SK-N-MC (cell line): ENCODE measurements around the gene NR2F1-AS1.
A peak's percentile ranks its signal among the peaks of the same experiment; 100 is the strongest.

ENCODE experiments used
- DNase-seq: peaks from one replicate; pipeline ENCODE4 v3.0.0-alpha.2; 2011; ENCODE audit warnings: low read depth, low spot score
- H3K27ac ChIP-seq: fragments of 200-600 bp; sonication (generic); 2 replicates; pipeline ENCODE4 v1.5.1; 2016; ENCODE audit warnings: mixed run types
- H3K36me3 ChIP-seq: fragments of 200-600 bp; sonication (generic); 2 replicates; pipeline ENCODE4 v1.6.1; 2017; ENCODE audit warnings: antibody characterized with exemption, low read length, mixed read lengths; ENCODE audit not compliant: insufficient read depth
- H3K4me3 ChIP-seq: fragments of 200-600 bp; sonication (generic); 2 replicates; pipeline ENCODE4 v1.5.1; 2016
- H3K9ac ChIP-seq: fragments of 200-600 bp; sonication (generic); 2 replicates; pipeline ENCODE4 v1.8.0; 2017; ENCODE audit warnings: mixed run types, mixed read lengths; ENCODE audit not compliant: insufficient read length
- H3K9me3 ChIP-seq: fragments of 200-600 bp; sonication (generic); 2 replicates; pipeline ENCODE4 v1.6.1; 2017; ENCODE audit warnings: low read depth, mild to moderate bottlenecking, antibody characterized with exemption, low read length, moderate library complexity, mixed read lengths
- EZH2 ChIP-seq: fragments of 200-600 bp; sonication (generic); IDR thresholded peaks from one replicate; pipeline ENCODE4 v1.6.1; 2017; ENCODE audit warnings: antibody characterized with exemption
- FOXP2 ChIP-seq: optimal IDR thresholded peaks from 2 replicates; pipeline ENCODE3; 2011; ENCODE audit warnings: mild to moderate bottlenecking, moderate library complexity; ENCODE audit not compliant: insufficient read depth; ENCODE audit errors: extremely low read length, control extremely low read depth
- POLR2AphosphoS5 ChIP-seq: IDR thresholded peaks from 2 replicates; pipeline ENCODE4 v1.6.1; 2012; ENCODE audit warnings: mild to moderate bottlenecking, low read depth, low read length, borderline replicate concordance

The NR2F1-AS1 gene

DNA sequence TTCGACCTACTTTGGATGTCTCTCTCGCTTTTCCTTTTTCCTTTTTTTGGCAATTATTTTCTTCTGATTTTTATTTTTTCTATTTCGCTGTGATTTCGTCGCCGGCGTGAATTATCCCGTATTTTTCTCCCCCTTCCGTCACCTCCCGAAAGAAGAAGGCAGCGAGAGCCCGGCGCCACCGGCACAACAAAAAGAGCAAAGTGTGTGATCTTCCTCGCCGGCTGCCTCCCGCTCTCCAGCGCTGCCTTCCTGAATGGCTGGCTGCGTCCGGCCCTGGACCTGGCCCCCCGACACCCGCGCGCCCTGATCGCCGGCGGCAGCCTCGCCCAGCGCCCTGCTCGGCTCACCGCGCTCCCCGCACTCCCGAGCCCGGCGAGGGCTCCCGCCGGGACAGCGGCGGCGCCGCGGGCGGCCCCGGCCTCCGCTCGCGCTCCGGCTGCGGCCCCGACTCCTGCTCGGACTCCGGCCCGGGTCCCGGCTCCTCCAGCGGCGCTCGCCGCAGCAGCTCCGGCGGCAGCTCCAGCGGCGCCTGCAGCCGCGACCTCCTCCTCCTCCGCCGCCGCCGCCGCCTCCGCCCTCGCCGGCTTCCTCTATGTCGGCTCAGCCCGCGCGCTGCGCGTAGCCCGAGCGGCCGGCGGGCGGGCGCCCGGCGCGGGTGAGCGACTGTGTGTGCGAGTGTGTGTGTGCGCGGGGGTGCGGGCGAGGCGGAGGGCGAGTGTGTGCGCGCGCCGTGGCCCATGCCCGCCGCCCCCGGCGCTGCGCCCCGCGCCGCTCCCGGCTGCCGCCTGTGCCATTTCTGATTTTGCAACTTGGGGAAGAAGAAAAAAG is 3.0 kb upstream of the NR2F1-AS1 start:
- no peak for DNase-seq
- peak overlapping the region; percentile 37 for H3K9ac ChIP-seq
- TF ChIP-seq FOXP2 = no peak
- no peak for TF ChIP-seq EZH2
- no peak for TF ChIP-seq POLR2AphosphoS5
- peak overlapping the region; percentile 99 for H3K4me3 ChIP-seq
- peaks cover 7% of the 10 kb centered on the region; the same call in 1 of the 2 replicates for H3K36me3 ChIP-seq
- no peaks in the 10 kb centered on the region for H3K9me3 ChIP-seq
- no peak overlapping the region for H3K27ac ChIP-seq

DNA sequence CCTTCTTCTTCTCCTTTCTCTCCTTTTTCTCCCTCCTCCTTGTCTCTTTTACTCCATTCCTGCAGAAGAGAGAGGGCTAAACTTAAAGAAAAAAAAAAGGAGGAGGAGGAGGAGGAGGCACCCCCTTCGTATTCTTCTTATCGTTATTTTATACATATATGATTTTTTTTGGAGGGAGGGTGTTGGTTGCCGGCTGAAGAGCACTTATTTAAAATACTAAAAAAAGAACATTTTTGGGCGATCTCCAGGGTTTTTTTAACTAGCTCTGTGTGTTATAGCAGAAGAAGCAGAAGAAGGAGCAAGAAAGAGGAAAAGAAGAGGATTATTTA is 2.4 kb upstream of the NR2F1-AS1 start:
- Histone ChIP-seq H3K4me3 (peak overlapping the region; percentile 99), H3K27ac (peak overlapping the region; percentile 79), H3K36me3 (peaks cover 6% of the 10 kb centered on the region; the same call in 1 of the 2 replicates), H3K9ac (peak overlapping the region; percentile 37), H3K9me3 (no peaks in the 10 kb centered on the region)
- TF ChIP-seq FOXP2 (no peak), EZH2 (no peak), POLR2AphosphoS5 (no peak)
- no peak for DNase-seq

DNA sequence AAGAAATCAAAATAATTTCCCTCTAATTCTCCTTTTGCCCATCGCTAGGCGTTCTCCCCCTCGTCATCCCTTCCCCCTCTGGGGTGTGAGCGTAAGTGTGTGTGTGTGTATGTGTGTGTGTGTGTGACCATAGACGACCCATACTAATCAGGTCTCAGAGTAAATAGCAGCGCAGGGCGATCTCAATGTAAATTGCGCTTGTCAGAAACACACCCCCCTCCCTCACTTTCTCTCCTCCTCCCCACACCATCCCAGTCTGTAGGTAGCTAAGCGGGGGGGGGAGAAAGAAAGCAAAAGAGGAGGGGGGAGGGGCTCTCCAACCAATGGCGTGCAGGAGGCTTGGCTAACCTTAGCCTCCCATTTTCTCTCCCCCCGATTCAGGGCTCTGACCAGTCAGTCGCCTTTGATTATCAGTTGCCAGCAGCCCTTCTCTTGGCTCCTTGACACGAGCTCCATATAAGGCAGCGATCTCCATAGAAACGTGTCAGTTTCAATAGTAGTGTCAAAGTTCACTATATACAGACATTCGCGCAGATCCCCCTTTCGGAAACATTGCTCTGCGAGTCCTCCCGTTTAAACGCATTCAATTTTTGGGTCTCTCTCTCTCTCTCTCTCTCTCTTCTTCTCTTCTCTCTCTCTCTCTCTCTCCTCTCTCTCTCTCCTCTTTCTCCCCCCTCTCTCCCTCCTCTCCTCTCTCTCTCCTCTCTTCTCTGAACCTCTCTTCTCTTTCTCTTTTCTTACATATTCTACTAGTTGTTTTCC is 1.8 kb upstream of the NR2F1-AS1 start, which contains the start of gene NR2F1:
NR2F1 (plus strand) TSS at position 546 of the 762 bp plus-strand sequence. CDS start 1,802 bp downstream, outside the sequence.
- Histone ChIP-seq H3K4me3 (peak within 1 kb of the TSS; percentile 99), H3K9ac (peak within 1 kb of the TSS; percentile 37), H3K9me3 (no peaks in the 10 kb centered on the region), H3K36me3 (peaks cover 3% of the 10 kb centered on the region; the same call in 1 of the 2 replicates), H3K27ac (peak within 1 kb of the TSS; percentile 79)
- DNase-seq = no peak
- TF ChIP-seq EZH2 (no peak), POLR2AphosphoS5 (peak; percentile 49), FOXP2 (no peak)

DNA sequence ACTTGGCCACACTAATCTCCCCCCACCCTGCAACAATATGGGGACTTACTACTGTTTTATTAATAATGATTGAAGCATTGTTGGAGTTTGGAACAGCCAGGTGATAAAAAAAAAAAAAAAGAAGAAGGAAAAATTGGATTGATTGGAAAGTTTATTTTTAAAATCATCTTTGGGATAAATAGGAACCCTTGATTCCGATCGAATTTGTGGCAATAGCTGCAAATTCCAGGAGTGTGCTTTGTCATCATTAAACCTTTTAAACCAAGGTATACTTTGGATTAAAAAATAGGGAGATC is 1.1 kb upstream of the NR2F1-AS1 start:
- TF ChIP-seq FOXP2 (no peak), POLR2AphosphoS5 (no peak), EZH2 (no peak)
- H3K27ac ChIP-seq = peak overlapping the region; percentile 1; the same call in 1 of the 2 replicates
- DNase-seq = no peak
- H3K9me3 ChIP-seq = no peaks in the 10 kb centered on the region
- H3K36me3 ChIP-seq = no peaks in the 10 kb centered on the region
- H3K4me3 ChIP-seq = peak overlapping the region; percentile 99
- peak overlapping the region; percentile 0 for H3K9ac ChIP-seq

DNA sequence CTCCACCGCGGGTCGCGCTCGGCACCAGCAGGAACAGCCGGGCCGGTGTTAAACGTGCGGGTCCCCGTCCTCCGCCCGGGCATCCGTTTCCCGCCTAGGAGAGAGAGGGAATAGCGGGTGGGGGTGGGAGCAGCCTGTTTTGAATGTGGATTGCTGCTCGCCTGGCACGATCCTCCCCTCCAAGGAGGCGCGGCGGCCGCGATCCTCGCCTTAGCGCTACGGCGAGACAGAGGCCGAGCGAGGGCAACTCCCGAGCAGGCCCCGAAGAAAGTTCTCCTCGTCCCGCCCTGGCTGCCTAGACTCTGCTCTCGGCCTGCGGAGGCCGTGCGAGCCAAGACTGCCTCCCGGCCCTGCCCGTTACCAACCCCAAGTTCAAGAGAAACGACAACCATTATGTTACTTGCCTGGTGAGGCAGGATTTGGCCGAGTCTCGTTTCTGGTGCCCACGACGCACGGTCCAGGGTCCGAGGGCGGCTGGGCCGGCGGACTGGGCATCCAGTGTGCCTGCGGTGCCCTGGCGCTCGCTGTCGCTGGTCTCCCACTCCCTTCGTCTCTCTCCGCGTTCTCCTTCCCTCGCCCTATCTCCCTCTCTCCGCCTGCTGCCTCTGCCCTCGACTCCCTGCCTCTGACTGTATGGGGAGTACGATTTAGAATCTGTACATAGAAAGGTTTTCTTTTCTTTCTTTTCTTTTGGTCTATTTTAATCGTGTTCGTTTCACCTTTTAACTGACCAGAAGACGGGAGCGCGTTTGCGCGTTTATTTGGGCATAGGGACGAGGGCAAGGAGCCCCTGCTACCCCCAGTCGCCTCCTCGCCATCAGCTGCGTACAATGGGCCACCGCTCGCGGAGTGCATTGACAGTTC is 724 bp downstream of the NR2F1-AS1 start:
- peak overlapping the region; percentile 86 for H3K9ac ChIP-seq
- no peak for DNase-seq
- TF ChIP-seq POLR2AphosphoS5 (no peak), EZH2 (no peak), FOXP2 (no peak)
- H3K27ac ChIP-seq = no peak overlapping the region
- H3K36me3 ChIP-seq = no peaks in the 10 kb centered on the region
- no peaks in the 10 kb centered on the region for H3K9me3 ChIP-seq
- H3K4me3 ChIP-seq = peak overlapping the region; percentile 99

DNA sequence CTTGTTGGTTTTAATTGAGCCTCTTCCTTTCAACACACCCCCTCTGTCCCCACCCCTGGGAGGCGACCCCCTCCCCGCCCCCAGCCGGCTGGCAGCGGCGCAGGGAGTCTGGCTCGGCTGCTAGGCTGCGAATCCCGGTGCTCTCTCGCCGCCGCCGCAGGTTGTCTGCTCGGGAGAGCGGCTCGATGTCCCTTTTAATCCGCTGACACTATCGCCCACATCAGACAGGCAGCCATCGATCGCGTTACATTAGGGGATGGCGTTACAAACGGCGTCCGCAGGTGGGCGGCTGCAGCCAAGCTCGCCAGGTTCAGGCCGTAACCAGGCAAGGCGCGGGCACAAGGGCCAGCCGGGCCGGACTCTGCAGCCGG is 1.3 kb downstream of the NR2F1-AS1 start:
- H3K9ac ChIP-seq = peak overlapping the region; percentile 86

DNA sequence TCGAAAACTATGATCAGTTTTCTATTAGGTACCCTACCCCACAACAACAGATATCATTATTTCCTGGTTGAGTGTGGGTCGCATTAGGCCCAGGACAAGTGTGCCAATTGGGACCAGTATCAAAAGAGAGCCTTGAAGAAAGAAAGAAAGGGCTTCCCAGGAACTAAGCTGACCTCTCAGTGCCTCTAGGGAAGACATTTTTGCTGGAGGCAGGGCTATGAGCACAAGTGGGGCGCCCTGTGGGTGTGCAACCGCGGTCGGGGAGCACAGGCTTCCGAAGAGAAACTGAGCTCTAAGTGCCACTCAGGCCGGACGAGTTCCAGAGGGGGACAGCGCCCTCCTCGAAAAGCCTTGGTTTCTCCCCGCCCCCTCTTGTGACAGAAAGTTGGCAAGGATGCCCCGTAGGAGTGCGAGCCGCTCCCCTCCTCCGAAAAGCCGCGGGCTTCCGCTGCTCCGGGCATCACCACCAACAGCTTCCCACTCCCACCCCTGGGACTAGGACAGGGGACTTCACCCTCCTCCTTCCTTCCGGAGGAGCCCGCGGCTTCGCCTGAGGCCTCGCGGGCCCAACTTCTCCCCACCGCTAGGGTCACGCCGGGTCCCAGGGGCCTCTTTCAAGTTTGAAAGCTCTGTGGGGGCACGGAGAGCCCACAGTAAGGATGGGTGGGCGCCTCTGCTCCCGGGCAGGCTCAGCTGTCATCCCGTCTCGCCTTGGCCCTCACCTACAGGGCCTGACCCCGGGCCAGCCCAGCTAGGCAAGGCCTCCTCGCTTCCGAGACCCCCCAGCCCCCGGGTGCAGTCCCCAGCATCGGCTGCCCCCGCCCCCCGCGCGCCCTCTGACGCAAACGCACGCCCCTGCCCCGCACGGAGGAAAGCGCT is 2.0 kb downstream of the NR2F1-AS1 start:
- H3K9me3 ChIP-seq = no peaks in the 10 kb centered on the region
- DNase-seq = no peak
- peak overlapping the region; percentile 99 for H3K4me3 ChIP-seq
- H3K9ac ChIP-seq = no peak overlapping the region
- no peak overlapping the region for H3K27ac ChIP-seq
- TF ChIP-seq FOXP2 (no peak), POLR2AphosphoS5 (0 out of 2 replicates have a peak, but pooled peaks have one; percentile 23)
- no peaks in the 10 kb centered on the region for H3K36me3 ChIP-seq

More for the DNA sequence above, 1.3 kb downstream of the NR2F1-AS1 start:
- no peaks in the 10 kb centered on the region for H3K36me3 ChIP-seq
- TF ChIP-seq POLR2AphosphoS5 (no peak), EZH2 (no peak), FOXP2 (no peak)
- H3K27ac ChIP-seq = no peak overlapping the region
- DNase-seq = no peak
- no peaks in the 10 kb centered on the region for H3K9me3 ChIP-seq
- H3K4me3 ChIP-seq = peak overlapping the region; percentile 99
